Peyer's patch (tissue), 4 donors: ENCODE data around the gene IFNL4.

ENCODE experiments used
- POLR2A ChIP-seq, 2 donors: fragments of 450-650 bp; IDR thresholded peaks; one replicate each; pipeline ENCODE4 v1.5.1; 2017; ENCODE audit warnings: antibody characterized with exemption in 2 of 2, mild to moderate bottlenecking in 2 of 2, moderate library complexity in 2 of 2
- TF ChIP-seq, protein P1 (sequence below), 6 experiments: fragments of 450-650 bp in 4 of 6; fragments of 200-600 bp in 2 of 6; sonication (generic) in 1 of 6; IDR thresholded peaks; one replicate each; pipeline ENCODE4 v1.5.1; 2017 to 2019; ENCODE audit warnings: antibody characterized with exemption in 6 of 6, mild to moderate bottlenecking in 3 of 6, moderate library complexity in 1 of 6

- TF ChIP-seq POLR2A (IDR thresholded peaks at IDR 0.05) = no peak
- TF ChIP-seq, protein P1, sequence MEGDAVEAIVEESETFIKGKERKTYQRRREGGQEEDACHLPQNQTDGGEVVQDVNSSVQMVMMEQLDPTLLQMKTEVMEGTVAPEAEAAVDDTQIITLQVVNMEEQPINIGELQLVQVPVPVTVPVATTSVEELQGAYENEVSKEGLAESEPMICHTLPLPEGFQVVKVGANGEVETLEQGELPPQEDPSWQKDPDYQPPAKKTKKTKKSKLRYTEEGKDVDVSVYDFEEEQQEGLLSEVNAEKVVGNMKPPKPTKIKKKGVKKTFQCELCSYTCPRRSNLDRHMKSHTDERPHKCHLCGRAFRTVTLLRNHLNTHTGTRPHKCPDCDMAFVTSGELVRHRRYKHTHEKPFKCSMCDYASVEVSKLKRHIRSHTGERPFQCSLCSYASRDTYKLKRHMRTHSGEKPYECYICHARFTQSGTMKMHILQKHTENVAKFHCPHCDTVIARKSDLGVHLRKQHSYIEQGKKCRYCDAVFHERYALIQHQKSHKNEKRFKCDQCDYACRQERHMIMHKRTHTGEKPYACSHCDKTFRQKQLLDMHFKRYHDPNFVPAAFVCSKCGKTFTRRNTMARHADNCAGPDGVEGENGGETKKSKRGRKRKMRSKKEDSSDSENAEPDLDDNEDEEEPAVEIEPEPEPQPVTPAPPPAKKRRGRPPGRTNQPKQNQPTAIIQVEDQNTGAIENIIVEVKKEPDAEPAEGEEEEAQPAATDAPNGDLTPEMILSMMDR (IDR thresholded peaks at IDR 0.05) = no peak
Observed at GRCh38 chr19:39296906-39297305, 48.2 kb upstream of the IFNL4 start.
